IPS-20b (cell line): ENCODE data around the gene CALCOCO2.
"Not testable (repeated sequence)": the region's sequence is repeated elsewhere in the genome, so short reads cannot be mapped to it uniquely, and the experiment has no call there.

Experiments used
- H3K27ac ChIP-seq: one replicate; pipeline ENCODE4 v1.5.1; 2013; ENCODE audit warnings: low read length
- H3K27me3 ChIP-seq: 2 replicates; pipeline ENCODE4 v1.6.1; 2013; ENCODE audit warnings: mild to moderate bottlenecking, low read length, inconsistent platforms; ENCODE audit not compliant: insufficient read depth
- H3K36me3 ChIP-seq: 2 replicates; pipeline ENCODE4 v1.6.1; 2013; ENCODE audit warnings: low read depth, mild to moderate bottlenecking, inconsistent platforms, low read length, moderate library complexity; ENCODE audit not compliant: insufficient read depth
- H3K4me1 ChIP-seq: 2 replicates; pipeline ENCODE4 v1.6.1; 2013; ENCODE audit warnings: mild to moderate bottlenecking, control low read depth, inconsistent platforms, low read length, moderate library complexity; ENCODE audit not compliant: insufficient read depth
- H3K4me3 ChIP-seq: 2 replicates; pipeline ENCODE4 v1.5.1; 2013; ENCODE audit warnings: mild to moderate bottlenecking, low read length, inconsistent platforms
- H3K9ac ChIP-seq: 2 replicates; pipeline ENCODE4 v1.6.1; 2013; ENCODE audit warnings: low read depth, mild to moderate bottlenecking, inconsistent platforms, low read length, moderate library complexity
- H3K9me3 ChIP-seq: 2 replicates; pipeline ENCODE4 v1.6.1; 2013; ENCODE audit warnings: mild to moderate bottlenecking, low read depth, low read length, inconsistent platforms; ENCODE audit not compliant: insufficient read depth

Gene CALCOCO2

GRCh38 chr17:48860456-48860855 is 29.6 kb downstream of the CALCOCO2 start:
- Histone ChIP-seq H3K36me3 (peaks cover 6% of the 10 kb centered on the region; the same call in 1 of the 2 replicates), H3K9ac (no peak overlapping the region), H3K4me1 (no peaks in the 10 kb centered on the region), H3K9me3 (no peaks in the 10 kb centered on the region), H3K27ac (no peak overlapping the region), H3K4me3 (no peak overlapping the region), H3K27me3 (no peaks in the 10 kb centered on the region)

- no peaks in the 10 kb centered on the region for H3K27me3 ChIP-seq
- H3K9me3 ChIP-seq = no peaks in the 10 kb centered on the region
- no peak overlapping the region for H3K27ac ChIP-seq
- H3K4me3 ChIP-seq = no peak overlapping the region
- no peak overlapping the region for H3K9ac ChIP-seq
- no peaks in the 10 kb centered on the region for H3K4me1 ChIP-seq
- H3K36me3 ChIP-seq = no peaks in the 10 kb centered on the region
These were observed 38.2 kb downstream of the CALCOCO2 start for GRCh38 chr17:48868916-48869500.

GRCh38 chr17:48869821-48870318 is 39.0 kb downstream of the CALCOCO2 start:
- Histone ChIP-seq H3K9me3 (no peaks in the 10 kb centered on the region), H3K27me3 (no peaks in the 10 kb centered on the region), H3K9ac (no peak overlapping the region), H3K4me1 (no peaks in the 10 kb centered on the region), H3K27ac (no peak overlapping the region), H3K4me3 (no peak overlapping the region), H3K36me3 (no peaks in the 10 kb centered on the region)

- Histone ChIP-seq H3K9me3 (no peaks in the 10 kb centered on the region), H3K4me3 (no peak overlapping the region), H3K27me3 (no peaks in the 10 kb centered on the region), H3K4me1 (no peaks in the 10 kb centered on the region), H3K27ac (no peak overlapping the region), H3K36me3 (no peaks in the 10 kb centered on the region), H3K9ac (no peak overlapping the region)
These were observed 40.3 kb downstream of the CALCOCO2 start for GRCh38 chr17:48871035-48871550.

GRCh38 chr17:48871551-48872351 is 40.9 kb downstream of the CALCOCO2 start:
- Histone ChIP-seq H3K9me3 (no peaks in the 10 kb centered on the region), H3K4me3 (no peak overlapping the region), H3K27me3 (no peaks in the 10 kb centered on the region), H3K9ac (no peak overlapping the region), H3K36me3 (no peaks in the 10 kb centered on the region), H3K4me1 (no peaks in the 10 kb centered on the region), H3K27ac (no peak overlapping the region)

- not testable (repeated sequence) for H3K27ac ChIP-seq, H3K27me3 ChIP-seq, H3K9ac ChIP-seq, H3K36me3 ChIP-seq, H3K4me1 ChIP-seq, H3K9me3 ChIP-seq, H3K4me3 ChIP-seq
These were observed 41.6 kb downstream of the CALCOCO2 start for GRCh38 chr17:48872409-48872808.

GRCh38 chr17:48873209-48873608 is 42.4 kb downstream of the CALCOCO2 start:
- Histone ChIP-seq H3K36me3 (no peaks in the 10 kb centered on the region), H3K9me3 (no peaks in the 10 kb centered on the region), H3K27ac (no peak overlapping the region), H3K27me3 (no peaks in the 10 kb centered on the region), H3K9ac (no peak overlapping the region), H3K4me3 (no peak overlapping the region), H3K4me1 (no peaks in the 10 kb centered on the region)

- H3K4me1 ChIP-seq = no peaks in the 10 kb centered on the region
These were observed 43.0 kb downstream of the CALCOCO2 start for GRCh38 chr17:48873696-48874443.

GRCh38 chr17:48878920-48879898 is 48.4 kb downstream of the CALCOCO2 start:
- H3K27me3 ChIP-seq = no peaks in the 10 kb centered on the region
- no peaks in the 10 kb centered on the region for H3K36me3 ChIP-seq
- H3K27ac ChIP-seq = no peak overlapping the region
- H3K4me3 ChIP-seq = no peak overlapping the region
- H3K4me1 ChIP-seq = no peaks in the 10 kb centered on the region
- no peaks in the 10 kb centered on the region for H3K9me3 ChIP-seq
- H3K9ac ChIP-seq = no peak overlapping the region

More at GRCh38 chr17:48873696-48874443, 43.0 kb downstream of the CALCOCO2 start:
- H3K27me3 ChIP-seq = no peaks in the 10 kb centered on the region
- H3K9me3 ChIP-seq = no peaks in the 10 kb centered on the region
- H3K36me3 ChIP-seq = no peaks in the 10 kb centered on the region
- H3K9ac ChIP-seq = no peak overlapping the region
- H3K27ac ChIP-seq = no peak overlapping the region
- no peak overlapping the region for H3K4me3 ChIP-seq

GRCh38 chr17:48882272-48882671 is 51.4 kb downstream of the CALCOCO2 start:
- Histone ChIP-seq H3K27ac (no peak overlapping the region), H3K9me3 (no peaks in the 10 kb centered on the region), H3K27me3 (no peaks in the 10 kb centered on the region), H3K4me3 (no peak overlapping the region), H3K36me3 (no peaks in the 10 kb centered on the region), H3K4me1 (no peaks in the 10 kb centered on the region), H3K9ac (no peak overlapping the region)

GRCh38 chr17:48883171-48883570 is 52.3 kb downstream of the CALCOCO2 start:
- H3K4me3 ChIP-seq = no peak overlapping the region
- H3K27ac ChIP-seq = no peak overlapping the region
- H3K27me3 ChIP-seq = no peaks in the 10 kb centered on the region
- no peak overlapping the region for H3K9ac ChIP-seq
- H3K4me1 ChIP-seq = no peaks in the 10 kb centered on the region
- no peaks in the 10 kb centered on the region for H3K9me3 ChIP-seq
- no peaks in the 10 kb centered on the region for H3K36me3 ChIP-seq
